Tibial nerve (tissue), 4 donors: ENCODE results near the gene TERB1.

Experiments
- CTCF ChIP-seq, 5 experiments: fragments of 200-600 bp in 3 of 5; fragments of 450-650 bp in 2 of 5; sonication (generic) in 3 of 5; IDR thresholded peaks; one replicate each; pipeline ENCODE4 v1.5.1; 2016 to 2019; ENCODE audit warnings: antibody characterized with exemption in 5 of 5, mild to moderate bottlenecking in 3 of 5, moderate library complexity in 2 of 5
- EP300 ChIP-seq, 2 donors: sonication (generic); formaldehyde crosslinking; IDR thresholded peaks; one replicate each; pipeline ENCODE4 v1.6.1; 2017; ENCODE audit warnings: antibody characterized with exemption in 2 of 2, mild to moderate bottlenecking in 1 of 2
- POLR2A ChIP-seq, 2 donors: fragments of 450-650 bp; IDR thresholded peaks; one replicate each; pipeline ENCODE4 v1.6.1; 2017; ENCODE audit warnings: antibody characterized with exemption in 2 of 2, mild to moderate bottlenecking in 2 of 2, moderate library complexity in 2 of 2

- TF ChIP-seq CTCF (IDR thresholded peaks at IDR 0.05) (no peak), POLR2A (IDR thresholded peaks at IDR 0.05) (no peak), EP300 (IDR thresholded peaks at IDR 0.05) (no peak)
Observed at GRCh38 chr16:66720766-66721165, 80.6 kb downstream of the TERB1 start.
